Inflammatory macrophage treated with lipopolysaccharide for 4 hours (primary cell): ENCODE data around the gene ZGRF1.
"Not testable (repeated sequence)": the region's sequence is repeated elsewhere in the genome, so short reads cannot be mapped to it uniquely, and the experiment has no call there.

Source experiments
- DNase-seq: peaks from one replicate; pipeline ENCODE4 v3.0.0-alpha.2; 2020

The ZGRF1 gene, protein sequence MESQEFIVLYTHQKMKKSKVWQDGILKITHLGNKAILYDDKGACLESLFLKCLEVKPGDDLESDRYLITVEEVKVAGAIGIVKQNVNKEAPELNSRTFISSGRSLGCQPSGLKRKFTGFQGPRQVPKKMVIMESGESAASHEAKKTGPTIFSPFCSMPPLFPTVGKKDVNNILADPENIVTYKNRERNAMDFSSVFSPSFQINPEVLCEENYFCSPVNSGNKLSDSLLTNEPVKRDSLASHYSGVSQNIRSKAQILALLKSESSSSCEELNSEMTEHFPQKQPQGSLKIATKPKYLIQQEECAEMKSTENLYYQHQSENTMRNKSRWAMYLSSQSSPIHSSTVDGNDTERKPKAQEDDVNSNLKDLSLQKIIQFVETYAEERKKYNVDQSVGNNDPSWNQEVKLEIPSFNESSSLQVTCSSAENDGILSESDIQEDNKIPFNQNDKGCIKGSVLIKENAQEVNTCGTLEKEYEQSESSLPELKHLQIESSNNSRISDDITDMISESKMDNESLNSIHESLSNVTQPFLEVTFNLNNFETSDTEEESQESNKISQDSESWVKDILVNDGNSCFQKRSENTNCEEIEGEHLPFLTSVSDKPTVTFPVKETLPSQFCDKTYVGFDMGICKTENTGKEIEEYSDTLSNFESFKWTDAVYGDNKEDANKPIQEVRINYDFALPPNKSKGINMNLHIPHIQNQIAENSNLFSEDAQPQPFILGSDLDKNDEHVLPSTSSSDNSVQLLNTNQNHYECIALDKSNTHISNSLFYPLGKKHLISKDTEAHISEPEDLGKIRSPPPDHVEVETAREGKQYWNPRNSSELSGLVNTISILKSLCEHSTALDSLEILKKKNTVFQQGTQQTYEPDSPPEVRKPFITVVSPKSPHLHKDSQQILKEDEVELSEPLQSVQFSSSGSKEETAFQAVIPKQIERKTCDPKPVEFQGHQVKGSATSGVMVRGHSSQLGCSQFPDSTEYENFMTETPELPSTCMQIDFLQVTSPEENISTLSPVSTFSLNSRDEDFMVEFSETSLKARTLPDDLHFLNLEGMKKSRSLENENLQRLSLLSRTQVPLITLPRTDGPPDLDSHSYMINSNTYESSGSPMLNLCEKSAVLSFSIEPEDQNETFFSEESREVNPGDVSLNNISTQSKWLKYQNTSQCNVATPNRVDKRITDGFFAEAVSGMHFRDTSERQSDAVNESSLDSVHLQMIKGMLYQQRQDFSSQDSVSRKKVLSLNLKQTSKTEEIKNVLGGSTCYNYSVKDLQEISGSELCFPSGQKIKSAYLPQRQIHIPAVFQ (N-terminal part only)

DNA sequence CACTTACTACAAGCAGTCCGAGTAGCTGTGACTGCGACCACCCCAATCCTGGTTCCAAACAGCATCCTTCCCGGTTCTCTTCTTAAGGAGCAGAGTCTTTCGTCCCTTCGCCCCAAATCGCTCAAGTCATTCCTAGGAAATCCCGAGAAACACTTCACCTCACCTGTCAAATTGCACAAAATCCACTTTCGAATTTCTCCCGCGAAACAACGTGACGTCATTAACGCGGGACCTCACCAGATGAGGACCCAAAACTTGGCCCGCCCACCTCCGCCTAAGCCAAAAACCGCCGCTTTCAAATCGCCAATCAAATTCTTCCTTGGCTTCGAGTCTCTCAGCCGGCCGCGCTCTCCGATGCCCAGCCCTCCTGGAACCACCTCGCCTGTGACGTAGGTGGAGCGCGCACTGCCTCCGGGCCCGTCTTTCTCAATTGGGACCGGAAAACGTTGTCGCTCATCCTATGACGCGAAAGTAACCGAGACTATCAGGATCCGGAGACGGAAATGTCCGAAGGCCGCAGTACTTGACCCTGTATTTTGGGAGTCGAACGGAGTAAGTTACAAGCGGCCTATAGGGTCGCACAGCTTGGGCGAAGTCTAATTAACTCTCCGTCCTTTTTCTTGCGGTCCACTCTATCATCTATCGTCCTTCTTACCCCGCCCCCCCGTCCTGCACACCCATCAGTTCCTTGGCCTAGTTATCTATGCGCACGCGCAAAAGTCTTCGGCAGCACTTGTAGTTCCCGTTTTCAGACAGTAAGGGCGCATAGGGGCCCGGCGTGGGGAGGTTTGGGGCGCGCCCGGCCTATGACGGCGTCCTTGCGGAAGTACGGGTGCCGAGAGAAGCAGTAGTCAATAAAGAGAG lies at the start of gene ZGRF1, which contains the start of gene LARP7:
Gene ZGRF1, minus strand, starts transcription at position 222 of the 864 bp plus-strand sequence. CDS start 3,733 bp downstream, outside the sequence.
Gene LARP7, plus strand, starts transcription at position 456 of the 864 bp plus-strand sequence. CDS start 7,527 bp downstream, outside the sequence.
- peak; percentile 100 for DNase-seq

DNA sequence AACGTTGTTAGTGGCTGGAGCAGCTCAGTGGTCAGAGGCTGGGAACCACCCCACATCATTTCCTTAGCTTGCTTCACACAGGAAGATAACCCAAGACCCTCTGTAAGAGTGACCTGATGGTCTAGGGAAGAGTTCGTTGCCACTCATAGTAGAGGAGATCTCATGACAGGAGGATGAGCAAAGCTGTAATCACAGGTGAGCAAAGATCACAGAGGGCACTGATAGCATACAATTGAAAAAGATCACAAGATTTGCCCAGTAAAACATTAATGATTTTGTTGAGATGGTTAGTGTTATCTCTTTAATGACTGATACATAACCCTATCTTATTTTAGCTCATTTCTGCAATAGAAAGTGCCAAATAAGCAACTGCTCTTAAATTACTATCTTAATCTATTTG lies 44.3 kb upstream of the ZGRF1 start:
- DNase-seq: no peak

DNA sequence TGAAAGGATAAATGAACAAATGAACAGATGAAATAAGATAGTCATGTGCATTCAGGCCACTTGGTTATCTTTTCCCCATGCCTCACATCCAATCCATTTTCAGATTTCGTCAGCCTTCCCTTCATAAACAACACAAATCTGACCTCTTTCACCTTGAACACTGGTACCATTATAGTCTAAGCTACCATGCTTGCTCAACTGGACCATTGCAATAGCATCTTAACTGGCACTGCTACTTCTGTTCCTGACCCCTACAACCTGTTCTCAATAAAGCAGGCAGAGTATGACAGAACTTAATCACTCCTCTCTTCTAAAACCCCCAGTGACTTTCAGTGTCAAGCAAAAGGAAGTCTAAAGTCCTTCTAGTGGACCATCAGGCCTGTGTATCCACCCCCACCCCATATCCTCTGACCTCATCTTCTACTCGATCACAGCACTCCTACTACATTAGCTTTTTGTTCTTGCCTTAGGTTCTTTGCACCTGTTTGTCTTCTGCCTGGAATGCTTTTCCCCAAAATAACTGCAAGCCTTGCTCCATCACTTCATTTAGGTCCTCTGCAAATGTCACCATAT lies 40.9 kb upstream of the ZGRF1 start:
- no peak for DNase-seq

DNA sequence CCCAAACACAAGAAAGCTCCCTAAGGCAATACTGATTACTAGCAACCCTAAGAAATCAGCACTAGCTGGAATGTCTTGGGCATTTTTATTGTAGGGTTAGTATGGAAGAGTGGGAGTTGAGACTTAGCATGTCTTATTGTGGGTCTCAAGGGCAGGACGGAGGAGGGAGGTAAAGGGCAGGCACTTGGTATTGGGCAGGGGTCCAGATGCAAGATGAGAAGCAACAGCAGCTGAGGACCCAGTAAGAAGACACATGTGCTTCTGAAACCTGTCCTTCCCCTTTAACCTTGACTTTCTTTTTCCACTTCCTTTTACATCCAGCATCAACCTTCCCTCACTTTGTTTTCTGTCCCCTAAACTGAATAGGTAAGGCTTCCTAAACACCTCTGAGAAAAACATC lies 37.7 kb upstream of the ZGRF1 start:
- DNase-seq: no peak

DNA sequence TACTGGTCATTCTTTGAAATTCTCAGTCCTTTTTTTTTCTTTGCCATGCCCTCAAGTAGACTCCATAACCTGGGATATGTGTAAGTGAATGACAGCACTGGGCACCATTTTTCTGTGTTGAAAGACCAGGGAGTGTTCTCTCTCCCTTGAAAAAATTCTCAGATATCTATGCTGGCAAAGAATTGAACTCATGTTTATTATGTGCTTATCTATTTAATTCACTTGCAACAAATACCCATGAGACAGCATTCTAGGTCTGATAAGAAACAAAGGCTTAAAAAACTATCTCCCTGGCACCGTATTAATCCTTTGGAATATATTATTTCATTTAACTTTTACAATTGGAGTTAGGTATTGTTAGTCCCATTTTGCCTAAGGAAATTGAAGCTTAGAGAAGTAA lies 37.0 kb upstream of the ZGRF1 start:
- DNase-seq: no peak

DNA sequence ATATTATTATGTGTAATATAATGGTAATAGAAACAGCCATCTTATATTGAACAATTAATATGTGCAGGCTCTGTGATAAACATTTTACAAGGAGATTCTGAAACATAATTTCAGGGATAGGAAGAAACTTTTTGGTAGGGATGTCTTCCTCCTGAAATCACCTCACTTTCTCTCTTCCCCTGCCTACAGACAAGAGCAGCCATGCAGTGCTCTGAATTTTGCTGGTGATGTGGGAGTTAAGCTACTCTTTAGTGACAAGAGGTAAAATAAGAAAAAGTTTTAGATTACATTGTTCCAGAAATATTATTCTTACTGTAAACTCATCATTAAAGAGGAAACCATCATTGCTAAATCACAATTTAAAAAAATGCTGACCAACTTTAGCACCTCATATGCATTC lies 36.4 kb upstream of the ZGRF1 start:
- DNase-seq: no peak

DNA sequence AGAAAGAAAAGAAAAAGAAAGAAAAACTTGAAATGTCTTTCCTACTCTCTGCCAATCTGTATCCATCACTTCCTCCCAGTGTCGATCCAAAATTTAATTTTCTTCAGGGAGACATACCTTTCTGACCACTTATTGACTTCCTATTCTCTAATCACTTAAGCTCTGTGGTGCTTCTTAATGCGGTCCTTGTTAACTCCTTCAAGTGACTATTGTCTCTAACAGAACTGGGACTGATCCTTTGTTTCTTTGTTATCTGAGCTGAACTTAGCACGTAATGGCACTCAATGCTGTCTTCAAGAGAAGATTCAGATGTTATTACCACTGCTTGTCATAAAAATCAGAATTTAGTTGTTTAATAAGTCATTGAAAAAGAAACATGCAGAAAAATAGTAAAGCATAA lies 31.4 kb upstream of the ZGRF1 start:
- no peak for DNase-seq

DNA sequence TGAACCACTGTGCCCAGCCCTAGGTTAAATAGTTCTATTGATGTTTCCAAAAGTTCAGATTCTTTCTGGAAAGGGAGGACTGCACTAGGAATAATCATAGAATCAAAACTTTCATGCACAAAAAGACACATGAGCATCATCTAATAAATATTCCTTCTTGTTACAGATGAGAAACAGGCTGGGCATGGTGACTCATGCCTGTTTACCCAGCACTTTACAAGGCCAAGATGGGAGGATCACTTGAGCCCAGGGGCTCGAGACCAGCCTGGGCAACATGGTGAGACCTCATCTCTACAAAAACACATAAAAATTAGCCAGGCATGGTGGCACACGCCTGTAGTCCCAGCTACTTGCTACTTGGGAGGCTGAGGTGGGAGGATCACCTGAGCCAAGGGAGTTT lies 27.9 kb upstream of the ZGRF1 start:
- no peak for DNase-seq

DNA sequence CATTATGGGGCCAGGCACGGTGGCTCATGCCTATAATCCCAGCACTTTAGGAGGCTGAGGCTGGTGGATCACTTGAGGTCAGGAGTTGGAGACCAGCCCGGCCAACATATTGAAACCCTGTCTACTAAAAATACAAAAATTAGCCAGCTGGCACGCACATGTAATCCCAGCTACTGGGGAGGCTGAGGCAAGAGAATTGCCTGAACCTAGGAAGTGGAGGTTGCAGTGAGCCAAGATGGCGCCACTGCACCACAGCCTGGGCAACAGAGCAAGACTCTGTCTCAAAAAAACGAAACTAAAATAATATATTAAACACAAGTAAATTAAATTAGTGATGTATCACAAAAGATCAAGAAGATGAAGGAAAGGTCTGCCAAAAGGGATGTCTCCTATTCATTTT lies 19.4 kb upstream of the ZGRF1 start:
- DNase-seq: not testable (repeated sequence)

DNA sequence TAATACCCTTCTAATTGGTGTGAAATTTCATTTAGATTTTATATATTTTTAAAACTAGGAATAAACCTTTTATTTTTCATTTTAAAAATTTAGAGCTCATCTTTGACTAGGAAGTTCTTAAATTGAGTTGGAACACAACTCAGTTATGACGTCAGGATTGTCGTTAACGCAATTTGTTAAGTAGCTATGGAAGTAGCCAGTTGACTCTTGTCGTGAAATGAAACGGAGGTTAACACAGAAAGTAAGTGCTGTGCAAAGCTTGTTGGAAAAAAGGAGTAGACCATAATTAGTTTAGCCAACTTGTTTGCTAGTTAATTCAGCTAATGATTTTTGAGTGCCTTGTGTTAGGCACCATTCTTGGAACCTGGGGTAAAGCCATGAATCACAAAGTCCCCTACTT lies 18.6 kb upstream of the ZGRF1 start:
- DNase-seq: no peak

DNA sequence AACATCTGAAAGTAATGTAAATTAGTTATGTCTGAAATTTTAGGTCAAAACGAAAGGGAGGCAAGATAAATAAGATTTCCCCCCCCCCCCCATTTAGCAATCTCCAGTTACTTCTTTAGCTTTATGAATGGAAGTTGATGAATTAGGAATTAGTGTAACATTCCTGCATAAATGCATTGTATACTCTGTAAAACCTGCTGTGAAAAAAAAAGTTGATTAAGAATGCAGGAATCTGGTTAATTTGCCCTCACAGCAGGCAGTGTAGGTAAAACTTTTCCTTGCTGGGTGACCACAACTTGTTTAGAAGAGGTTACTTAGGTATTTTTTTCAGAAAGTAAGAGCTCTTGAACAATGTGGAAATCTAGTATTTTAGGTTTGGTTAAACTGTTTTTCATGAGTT lies 15.5 kb upstream of the ZGRF1 start:
- DNase-seq: no peak

DNA sequence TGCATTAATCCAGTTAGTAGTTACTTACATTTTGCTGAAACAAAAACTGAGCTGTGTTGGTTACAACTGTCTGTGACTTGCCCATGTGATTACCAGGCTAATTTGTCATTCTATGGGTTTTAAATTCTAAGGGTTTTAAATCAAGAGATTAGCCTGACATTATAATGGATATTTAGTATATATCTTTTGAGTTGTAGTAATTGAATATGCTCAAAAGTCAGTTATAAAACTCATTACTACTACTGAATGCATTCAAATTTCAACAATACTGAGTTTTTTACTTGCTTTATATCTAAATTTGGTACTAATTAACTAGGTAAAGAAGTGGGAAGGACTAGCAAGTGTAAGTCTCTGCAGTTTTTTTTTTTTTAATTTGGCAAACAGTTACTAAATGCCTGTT lies 14.9 kb upstream of the ZGRF1 start:
- DNase-seq: no peak

DNA sequence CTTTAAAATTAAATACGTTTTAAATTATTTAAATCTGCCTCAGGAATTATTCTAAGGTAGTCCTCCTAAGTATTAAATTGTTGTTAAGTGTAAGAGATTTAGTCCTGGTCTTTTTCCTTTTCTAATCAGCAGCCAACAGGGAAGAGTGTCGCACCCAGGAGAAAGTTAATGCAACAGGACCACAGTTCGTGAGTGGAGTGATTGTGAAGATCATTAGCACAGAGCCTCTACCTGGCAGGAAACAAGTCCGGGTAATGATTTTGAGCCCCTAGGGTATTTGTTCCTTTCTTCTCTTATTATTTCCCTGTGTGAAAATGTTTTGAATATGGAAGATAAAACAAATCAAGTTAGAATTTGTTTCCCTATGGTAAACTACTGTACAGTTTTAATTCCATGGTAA lies 13.6 kb upstream of the ZGRF1 start:
- no peak for DNase-seq

DNA sequence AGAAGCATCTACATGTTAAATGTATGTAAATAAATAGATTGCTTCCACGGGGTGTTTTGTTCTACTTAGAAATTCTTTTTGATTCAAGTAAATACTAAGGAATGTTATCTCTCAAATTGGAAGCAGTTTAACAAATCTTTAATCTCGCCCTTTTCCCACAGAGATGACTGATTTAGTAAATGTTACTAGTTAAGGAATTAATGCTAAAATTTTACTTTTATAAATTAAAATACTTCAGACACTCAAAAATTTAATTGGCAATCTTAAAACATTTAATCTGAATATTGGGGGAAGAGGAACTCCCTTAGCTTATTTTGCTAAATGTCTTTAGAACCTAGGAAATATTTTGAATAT lies 12.3 kb upstream of the ZGRF1 start:
- DNase-seq: no peak

DNA sequence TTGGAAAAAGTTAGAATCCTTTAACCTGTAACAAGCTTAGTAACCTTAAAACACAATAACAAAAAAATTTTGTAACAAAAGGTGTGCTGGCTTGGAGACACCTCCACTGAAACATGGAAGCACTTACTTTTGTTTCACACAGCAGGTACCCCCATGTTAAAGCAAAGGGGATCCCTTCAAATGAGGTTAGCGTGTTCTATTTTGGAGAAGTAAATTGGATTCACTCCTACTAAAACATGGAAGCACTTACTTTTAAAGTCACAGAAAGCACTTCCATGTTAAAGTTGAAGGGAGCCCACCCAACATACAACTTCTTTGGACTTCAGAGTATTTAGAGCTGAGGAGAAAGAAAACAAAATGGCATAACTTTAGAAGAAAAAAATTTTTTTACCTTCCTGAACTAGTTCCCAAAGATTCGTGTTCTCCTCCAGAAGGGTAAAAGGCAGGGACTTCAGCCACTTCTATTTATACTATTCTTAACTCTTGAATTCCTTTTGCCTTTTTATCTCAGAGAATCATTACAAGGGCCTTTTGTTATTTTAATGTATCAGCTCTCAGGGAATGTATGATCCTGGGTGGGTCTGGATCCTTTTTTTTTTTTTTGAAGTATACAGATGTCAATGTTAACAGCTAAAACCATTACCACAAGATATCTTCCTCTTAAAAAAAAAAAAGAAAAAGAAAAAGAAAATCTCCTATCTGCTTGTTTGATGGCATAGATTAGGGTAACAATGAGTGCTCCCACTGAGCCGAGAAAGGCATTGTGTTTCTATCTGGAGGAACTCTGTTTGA lies 11.8 kb upstream of the ZGRF1 start:
- no peak for DNase-seq

DNA sequence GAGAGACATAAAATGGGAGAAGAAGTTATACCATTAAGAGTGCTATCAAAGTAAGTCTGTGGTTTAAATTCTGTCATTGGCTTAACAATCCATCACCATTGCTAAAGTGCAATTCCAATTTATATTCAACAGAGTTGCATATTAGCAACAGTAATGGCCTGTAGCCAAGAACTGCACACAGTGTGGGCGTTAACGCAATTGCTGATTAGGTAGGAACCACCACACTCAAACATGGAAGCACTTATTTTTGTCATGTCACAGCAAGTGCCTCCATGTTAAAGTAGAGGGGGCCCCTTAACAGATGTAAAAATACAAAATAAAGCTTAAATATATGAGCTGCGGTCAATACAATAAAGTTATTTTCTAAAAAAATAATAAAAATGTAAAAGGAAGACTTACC lies 11.1 kb upstream of the ZGRF1 start:
- no peak for DNase-seq

DNA sequence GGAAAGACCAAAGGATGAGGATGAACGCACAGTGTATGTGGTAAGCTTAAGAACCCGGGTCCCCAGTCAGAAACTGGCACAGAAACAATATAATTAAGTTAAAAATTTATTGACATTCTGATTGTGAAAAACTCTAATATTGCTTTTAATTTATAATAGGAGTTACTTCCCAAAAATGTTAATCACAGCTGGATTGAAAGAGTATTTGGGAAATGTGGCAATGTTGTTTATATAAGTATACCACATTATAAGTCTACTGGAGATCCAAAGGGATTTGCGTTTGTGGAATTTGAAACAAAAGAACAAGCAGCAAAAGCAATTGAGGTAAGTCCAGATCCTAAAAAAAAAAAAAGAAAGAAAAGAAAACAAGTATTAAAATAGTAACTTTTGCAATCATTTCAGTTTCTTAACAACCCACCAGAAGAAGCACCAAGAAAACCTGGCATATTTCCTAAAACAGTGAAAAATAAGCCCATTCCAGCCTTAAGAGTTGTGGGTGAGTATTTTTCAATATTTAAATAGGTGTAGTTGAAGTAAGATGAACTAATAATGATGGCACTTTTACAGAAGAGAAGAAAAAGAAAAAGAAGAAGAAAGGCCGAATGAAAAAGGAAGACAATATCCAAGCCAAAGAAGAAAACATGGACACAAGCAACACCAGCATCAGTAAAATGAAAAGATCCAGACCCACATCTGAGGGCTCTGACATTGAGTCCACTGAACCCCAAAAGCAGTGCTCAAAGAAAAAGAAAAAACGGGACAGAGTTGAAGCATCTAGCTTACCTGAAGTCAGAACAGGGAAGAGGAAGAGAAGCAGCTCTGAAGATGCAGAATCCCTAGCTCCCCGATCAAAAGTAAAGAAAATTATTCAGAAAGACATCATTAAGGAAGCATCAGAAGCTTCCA lies 10.2 kb upstream of the ZGRF1 start:
- DNase-seq: no peak

DNA sequence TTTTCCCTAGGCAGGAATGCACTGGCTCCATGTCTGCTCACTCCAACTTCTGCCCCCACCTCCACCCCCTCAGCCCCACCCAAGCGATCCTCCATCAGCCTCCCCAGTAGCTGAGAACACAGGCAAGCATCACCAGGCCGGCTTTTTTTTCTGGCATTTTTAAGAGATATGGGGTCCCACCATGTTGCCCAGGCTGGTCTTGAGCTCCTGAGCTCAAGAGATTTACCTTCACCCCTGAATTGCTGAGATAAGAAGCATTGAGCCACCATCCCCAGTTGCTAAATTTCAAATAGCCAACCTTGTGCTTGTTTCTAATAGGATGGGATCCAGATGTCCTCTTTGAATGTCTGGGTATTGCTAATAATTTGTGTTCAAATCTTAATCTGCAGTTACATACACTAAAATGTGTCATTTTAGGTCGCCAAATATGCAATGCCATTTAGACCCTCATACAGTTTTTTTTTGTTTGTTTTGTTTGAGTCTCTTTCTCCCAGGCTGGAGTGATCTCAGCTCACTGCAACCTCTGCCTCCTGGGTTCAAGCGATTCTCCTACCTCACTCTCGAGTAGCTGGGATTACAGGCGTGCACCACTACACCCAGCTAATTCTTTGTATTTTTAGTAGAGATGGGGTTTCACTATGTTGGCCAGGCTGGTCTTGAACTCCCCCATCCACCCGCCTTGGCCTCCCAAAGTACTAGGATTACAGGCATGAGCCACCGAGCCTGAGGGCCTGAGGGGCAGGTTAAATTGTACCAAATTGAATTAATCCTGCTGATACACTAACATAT lies 9.0 kb upstream of the ZGRF1 start:
- no peak for DNase-seq
